SK-N-MC (cell line): Measurements from ENCODE around the gene RBM4.

Experiments used
- DNase-seq: peaks from one replicate; pipeline ENCODE4 v3.0.0-alpha.2; 2011; ENCODE audit warnings: low read depth, low spot score
- H3K27ac ChIP-seq: fragments of 200-600 bp; sonication (generic); 2 replicates; pipeline ENCODE4 v1.5.1; 2016; ENCODE audit warnings: mixed run types
- H3K36me3 ChIP-seq: fragments of 200-600 bp; sonication (generic); 2 replicates; pipeline ENCODE4 v1.6.1; 2017; ENCODE audit warnings: antibody characterized with exemption, low read length, mixed read lengths; ENCODE audit not compliant: insufficient read depth
- H3K4me3 ChIP-seq: fragments of 200-600 bp; sonication (generic); 2 replicates; pipeline ENCODE4 v1.5.1; 2016
- H3K9ac ChIP-seq: fragments of 200-600 bp; sonication (generic); 2 replicates; pipeline ENCODE4 v1.8.0; 2017; ENCODE audit warnings: mixed run types, mixed read lengths; ENCODE audit not compliant: insufficient read length
- H3K9me3 ChIP-seq: fragments of 200-600 bp; sonication (generic); 2 replicates; pipeline ENCODE4 v1.6.1; 2017; ENCODE audit warnings: low read depth, mild to moderate bottlenecking, antibody characterized with exemption, low read length, moderate library complexity, mixed read lengths
- EZH2 ChIP-seq: fragments of 200-600 bp; sonication (generic); IDR thresholded peaks from one replicate; pipeline ENCODE4 v1.6.1; 2017; ENCODE audit warnings: antibody characterized with exemption
- FOXP2 ChIP-seq: optimal IDR thresholded peaks from 2 replicates; pipeline ENCODE3; 2011; ENCODE audit warnings: mild to moderate bottlenecking, moderate library complexity; ENCODE audit not compliant: insufficient read depth; ENCODE audit errors: extremely low read length, control extremely low read depth
- POLR2AphosphoS5 ChIP-seq: IDR thresholded peaks from 2 replicates; pipeline ENCODE4 v1.6.1; 2012; ENCODE audit warnings: mild to moderate bottlenecking, low read depth, low read length, borderline replicate concordance

Gene RBM4

GRCh38 chr11:66612458-66612857 is 26.0 kb upstream of the RBM4 start:
- TF ChIP-seq EZH2 (no peak), POLR2AphosphoS5 (no peak), FOXP2 (no peak)
- peaks cover 3% of the 10 kb centered on the region for H3K36me3 ChIP-seq

GRCh38 chr11:66614073-66614472 is 24.4 kb upstream of the RBM4 start:
- Histone ChIP-seq H3K9me3 (no peaks in the 10 kb centered on the region), H3K36me3 (peaks cover 19% of the 10 kb centered on the region), H3K4me3 (no peak overlapping the region), H3K9ac (no peak overlapping the region), H3K27ac (no peak overlapping the region)
- DNase-seq, result no peak
- no peak for TF ChIP-seq POLR2AphosphoS5
- no peak for TF ChIP-seq FOXP2
- no peak for TF ChIP-seq EZH2

More at GRCh38 chr11:66612458-66612857, 26.0 kb upstream of the RBM4 start:
- no peak for DNase-seq
- H3K9ac ChIP-seq, result no peak overlapping the region
- no peak overlapping the region for H3K27ac ChIP-seq
- no peak overlapping the region for H3K4me3 ChIP-seq
- no peaks in the 10 kb centered on the region for H3K9me3 ChIP-seq

GRCh38 chr11:66616379-66617154 is 21.9 kb upstream of the RBM4 start, which contains the start of gene RBM14:
Gene RBM14, plus strand, starts transcription at chr11:66616630. Its CDS starts 91 bp downstream, at chr11:66616721.
- Histone ChIP-seq H3K36me3 (peaks cover 38% of the 10 kb centered on the region), H3K9ac (peak within 1 kb of the TSS; percentile 99), H3K27ac (peak within 1 kb of the TSS; percentile 98), H3K4me3 (peak within 1 kb of the TSS; percentile 98), H3K9me3 (no peaks in the 10 kb centered on the region)
- DNase-seq, result peak; percentile 96
- TF ChIP-seq EZH2 (no peak), FOXP2 (peak; percentile 48), POLR2AphosphoS5 (peak; percentile 99)

GRCh38 chr11:66617155-66617834 is 21.2 kb upstream of the RBM4 start:
- DNase-seq, result no peak
- H3K9me3 ChIP-seq, result no peaks in the 10 kb centered on the region
- H3K27ac ChIP-seq, result no peak overlapping the region
- peaks cover 45% of the 10 kb centered on the region for H3K36me3 ChIP-seq
- no peak for TF ChIP-seq FOXP2
- no peak for TF ChIP-seq EZH2
- TF ChIP-seq POLR2AphosphoS5, result no peak
- H3K9ac ChIP-seq, result peak overlapping the region; percentile 96
- peak overlapping the region; percentile 98 for H3K4me3 ChIP-seq

- Histone ChIP-seq H3K9me3 (no peaks in the 10 kb centered on the region), H3K9ac (no peak overlapping the region), H3K27ac (no peak overlapping the region), H3K36me3 (peaks cover 63% of the 10 kb centered on the region), H3K4me3 (peak overlapping the region; percentile 98)
- DNase-seq, result no peak
- no peak for TF ChIP-seq FOXP2
- TF ChIP-seq EZH2, result no peak
- TF ChIP-seq POLR2AphosphoS5, result no peak
Observed at GRCh38 chr11:66619080-66619554, 19.4 kb upstream of the RBM4 start.

- H3K27ac ChIP-seq, result no peak overlapping the region
- DNase-seq, result no peak
- no peak overlapping the region for H3K4me3 ChIP-seq
- H3K9ac ChIP-seq, result no peak overlapping the region
- H3K9me3 ChIP-seq, result no peaks in the 10 kb centered on the region
- H3K36me3 ChIP-seq, result peaks cover 94% of the 10 kb centered on the region
- TF ChIP-seq POLR2AphosphoS5 (no peak), FOXP2 (no peak), EZH2 (no peak)
Observed at GRCh38 chr11:66624450-66624849, 14.1 kb upstream of the RBM4 start.

- Histone ChIP-seq H3K4me3 (no peak overlapping the region), H3K36me3 (peaks cover 96% of the 10 kb centered on the region), H3K27ac (no peak overlapping the region), H3K9ac (no peak overlapping the region), H3K9me3 (no peaks in the 10 kb centered on the region)
- TF ChIP-seq EZH2 (no peak), POLR2AphosphoS5 (no peak), FOXP2 (no peak)
- DNase-seq, result no peak
Observed at GRCh38 chr11:66625041-66625751, 13.3 kb upstream of the RBM4 start.

GRCh38 chr11:66625752-66626149 is 12.8 kb upstream of the RBM4 start:
- Histone ChIP-seq H3K36me3 (peaks cover 96% of the 10 kb centered on the region), H3K9me3 (no peaks in the 10 kb centered on the region)

More at GRCh38 chr11:66625752-66626149, 12.8 kb upstream of the RBM4 start:
- no peak for DNase-seq
- TF ChIP-seq POLR2AphosphoS5 (no peak), EZH2 (no peak), FOXP2 (no peak)
- Histone ChIP-seq H3K4me3 (no peak overlapping the region), H3K9ac (no peak overlapping the region), H3K27ac (no peak overlapping the region)
